Renal cortex interstitium (tissue), 11 donors: ENCODE results near the gene ZBTB7A. TPM values are rescaled to one million over a fixed set of nuclear protein-coding genes. Genes with fewer than 3 reads are reported as not detected.
"Not testable (repeated sequence)": the region's sequence is repeated elsewhere in the genome, so short reads cannot be mapped to it uniquely, and the experiment has no call there.

ENCODE experiments used
- DNase-seq, 11 donors: peaks; one replicate each; pipeline ENCODE4 v3.0.0-alpha.2; 2013; ENCODE audit warnings: low read depth in 9 of 11, low spot score in 4 of 11; ENCODE audit errors: extremely low read depth in 1 of 11
- polyA plus RNA-seq, 3 donors: library from polyadenylated mRNA; unstranded; fragments of 120-200 nt; gene quantifications; one replicate each; pipeline ENCODE4 v1.2.1, GENCODE V29; 2013; ENCODE audit not compliant: insufficient read length in 3 of 3

Gene ZBTB7A
- polyA plus RNA-seq, 3 donors: 7.6 to 13.8 (median 10.5) TPM

- not testable (repeated sequence) for DNase-seq
Observed at GRCh38 chr19:4011430-4011829, 55.3 kb downstream of the ZBTB7A start.

- no peak for DNase-seq
Observed at GRCh38 chr19:4010808-4011110, 55.9 kb downstream of the ZBTB7A start.

GRCh38 chr19:4009990-4010807 lies 56.5 kb downstream of the ZBTB7A start:
- no peak for DNase-seq

GRCh38 chr19:4007836-4008539 lies 58.7 kb downstream of the ZBTB7A start:
- no peak for DNase-seq

- peak; percentile 79 to 97 (median 95) for DNase-seq
Observed at GRCh38 chr19:4007021-4007835, 59.5 kb downstream of the ZBTB7A start, which contains the start of gene PIAS4. Gene PIAS4, plus strand, starts transcription at chr19:4007736. Its CDS starts 25 bp downstream, at chr19:4007761.

- not testable (repeated sequence) for DNase-seq
Observed at GRCh38 chr19:4005436-4005835, 61.3 kb downstream of the ZBTB7A start.

- DNase-seq: not testable (repeated sequence)
Observed at GRCh38 chr19:4000798-4001197, 65.9 kb downstream of the ZBTB7A start.

- not testable (repeated sequence) for DNase-seq
Observed at GRCh38 chr19:3998667-3999412, 67.9 kb downstream of the ZBTB7A start.

- DNase-seq: no peak
Observed at GRCh38 chr19:3995607-3996006, 71.1 kb downstream of the ZBTB7A start.

Other genes with a start within 250 kb of the ZBTB7A start
- 1 to 10 TPM; 2.3 to 3.6 (median 3.2) TPM for gene ZFR2, start 197.9 kb downstream of the ZBTB7A start, polyA plus RNA-seq
- under 1 TPM; 0.33 to 0.51 (median 0.39) TPM for gene ATCAY, start 186.2 kb downstream of the ZBTB7A start, polyA plus RNA-seq
- not detected for gene NMRK2, start 133.8 kb downstream of the ZBTB7A start, polyA plus RNA-seq
- 10 to 100 TPM; 32.7 to 50.8 (median 42.1) TPM for gene DAPK3, start 95.8 kb downstream of the ZBTB7A start, polyA plus RNA-seq
- 1,000 to 10,000 TPM; 1,532 to 1,936 (median 1,761) TPM for gene EEF2, start 81.4 kb downstream of the ZBTB7A start, polyA plus RNA-seq
- 10 to 100 TPM; 30.7 to 36.6 (median 33.3) TPM for gene PIAS4, start 59.2 kb downstream of the ZBTB7A start, polyA plus RNA-seq
- gene MAP2K2, start 57.2 kb upstream of the ZBTB7A start, polyA plus RNA-seq: 100 to 1,000 TPM in 2 of 3 donors, 10 to 100 TPM in 1; 85.6 to 125 (median 124) TPM
- gene CREB3L3, start 86.7 kb upstream of the ZBTB7A start, polyA plus RNA-seq: 1 to 10 TPM in 1 of 3 donors, under 1 TPM in 2; 0.56 to 1.2 (median 0.95) TPM
- gene SIRT6, start 115.7 kb upstream of the ZBTB7A start, polyA plus RNA-seq: 10 to 100 TPM; 17.1 to 28.6 (median 21.7) TPM
- 1 to 10 TPM in 2 of 3 donors, under 1 TPM in 1; 0.79 to 2.3 (median 1.1) TPM for gene ANKRD24, start 115.8 kb upstream of the ZBTB7A start, polyA plus RNA-seq
- under 1 TPM; 0.36 to 0.82 (median 0.54) TPM for gene EBI3, start 162.6 kb upstream of the ZBTB7A start, polyA plus RNA-seq
- gene YJU2, start 180.2 kb upstream of the ZBTB7A start, polyA plus RNA-seq: 10 to 100 TPM; 19.5 to 26.6 (median 21.4) TPM
- gene SHD, start 212.4 kb upstream of the ZBTB7A start, polyA plus RNA-seq: 1 to 10 TPM; 1.5 to 3.5 (median 3.0) TPM
- gene TMIGD2, start 235.5 kb upstream of the ZBTB7A start, polyA plus RNA-seq: under 1 TPM; 0.22 to 0.39 (median 0.38) TPM
- gene FSD1, start 237.7 kb upstream of the ZBTB7A start, polyA plus RNA-seq: 1 to 10 TPM; 5.6 to 8.7 (median 6.9) TPM